K562 (cell line): ENCODE data around the gene CTF1. TPM values are rescaled to one million over a fixed set of nuclear protein-coding genes. Genes with fewer than 3 reads are reported as not detected.

Experiments
- ARNT ChIP-seq, 2 experiments: fragments of 450-650 bp; IDR thresholded peaks; 2 replicates each; pipeline ENCODE4 v1.6.1; 2016; ENCODE audit warnings: mild to moderate bottlenecking in 1 of 2
- CSDE1 ChIP-seq, 2 experiments: fragments of 450-650 bp; IDR thresholded peaks; 2 replicates each; pipeline ENCODE4 v1.6.1; 2016; ENCODE audit warnings: mild to moderate bottlenecking in 1 of 2
- ELF4 ChIP-seq: fragments of 450-650 bp; formaldehyde crosslinking; IDR thresholded peaks from 2 replicates; pipeline ENCODE4 v1.4.0; 2022; ENCODE audit warnings: missing genetic modification characterization
- HMG20B ChIP-seq: fragments of 250-450 bp; sonication (Bioruptor Pico); IDR thresholded peaks from 2 replicates; pipeline ENCODE4 v1.5.0; 2021; ENCODE audit warnings: mild to moderate bottlenecking
- KDM4B ChIP-seq, 2 experiments: fragments of 450-650 bp in 1 of 2; sonication (generic) in 1 of 2; IDR thresholded peaks; 2 replicates each; pipeline ENCODE4 v1.6.1; 2016 to 2017; ENCODE audit warnings: borderline replicate concordance in 2 of 2, antibody characterized with exemption in 1 of 2, low read depth in 1 of 2, mild to moderate bottlenecking in 1 of 2
- MAX ChIP-seq: sonication (generic); formaldehyde crosslinking; IDR thresholded peaks from 2 replicates; pipeline ENCODE4 v1.9.0; 2022; ENCODE audit warnings: mild to moderate bottlenecking, missing genetic modification reagents
- NEUROD1 ChIP-seq: fragments of 150-350 bp; IDR thresholded peaks from 2 replicates; pipeline ENCODE4 v1.6.1; 2014; ENCODE audit warnings: borderline replicate concordance, low read length, low read depth; ENCODE audit not compliant: partially characterized antibody
- NFIX ChIP-seq: fragments of 250-450 bp; sonication (Bioruptor Pico); IDR thresholded peaks from 2 replicates; pipeline ENCODE4 v1.4.0; 2020; ENCODE audit warnings: low read depth, mild to moderate bottlenecking, moderate library complexity
- POLR2B ChIP-seq: fragments of 450-650 bp; IDR thresholded peaks from 2 replicates; pipeline ENCODE4 v1.6.1; 2018; ENCODE audit warnings: low read depth; ENCODE audit not compliant: partially characterized antibody
- PRMT5 ChIP-seq: sonication (generic); formaldehyde crosslinking; IDR thresholded peaks from 2 replicates; pipeline ENCODE4 v1.5.0; 2020; ENCODE audit warnings: missing genetic modification reagents
- RUNX1 ChIP-seq: sonication (generic); IDR thresholded peaks from 2 replicates; pipeline ENCODE4 v1.6.1; 2016; ENCODE audit warnings: antibody characterized with exemption, low read depth
- SIRT6 ChIP-seq: IDR thresholded peaks from one replicate; pipeline ENCODE4 v1.6.1; 2012; ENCODE audit warnings: low read depth, mild to moderate bottlenecking, control low read depth, inconsistent platforms, low read length, moderate library complexity
- SMC3 ChIP-seq: conservative IDR thresholded peaks from 2 replicates; pipeline ENCODE4 v1.6.1; 2011; ENCODE audit warnings: low read depth, low read length, improper control_type of control experiment; ENCODE audit not compliant: insufficient read depth
- SNRNP70 ChIP-seq: fragments of 200-400 bp; formaldehyde crosslinking; optimal IDR thresholded peaks from 2 replicates; pipeline ENCODE3; 2017; ENCODE audit warnings: low read depth, low read length
- TRIM24 ChIP-seq, 2 experiments: fragments of 450-650 bp; IDR thresholded peaks; 2 replicates each; pipeline ENCODE4 v1.6.1; 2016
- U2AF2 ChIP-seq: fragments of 200-400 bp; formaldehyde crosslinking; optimal IDR thresholded peaks from 2 replicates; pipeline ENCODE3; 2017; ENCODE audit warnings: low read depth, mild to moderate bottlenecking, low read length
- XRCC5 ChIP-seq: fragments of 200-400 bp; formaldehyde crosslinking; IDR thresholded peaks from 2 replicates; pipeline ENCODE4 v1.6.1; 2017; ENCODE audit warnings: low read depth, mild to moderate bottlenecking, low read length
- ZFX ChIP-seq: sonication (generic); formaldehyde crosslinking; IDR thresholded peaks from 2 replicates; pipeline ENCODE4 v1.8.0; 2022; ENCODE audit warnings: mild to moderate bottlenecking, missing genetic modification reagents, moderate library complexity
- ZNF134 ChIP-seq: fragments of 250-450 bp; sonication (Bioruptor Pico); conservative IDR thresholded peaks from 2 replicates; pipeline ENCODE4 v1.4.0; 2020
- ZNF263 ChIP-seq: sonication (generic); formaldehyde crosslinking; IDR thresholded peaks from 2 replicates; pipeline ENCODE4 v1.8.0; 2022; ENCODE audit warnings: mild to moderate bottlenecking, missing genetic modification reagents, borderline replicate concordance
- ZNF609 ChIP-seq: sonication (generic); formaldehyde crosslinking; IDR thresholded peaks from 2 replicates; pipeline ENCODE4 v1.8.1; 2023; ENCODE audit warnings: missing genetic modification reagents, mild to moderate bottlenecking, borderline replicate concordance
- polyA plus RNA-seq, 8 experiments: library from polyadenylated mRNA; depleted of rRNA in 4 of 8; stranded (reverse) in 5 of 8; unstranded in 3 of 8; fragments of >200 nt; fragmentation: Nextera tagmentation in 2 of 8; fragmentation: Illumina TruSeq in 1 of 8; extraction: Ambion mirVana in 2 of 8; extraction: Trizol in 1 of 8; gene quantifications; 2 replicates each; pipeline versions ENCODE4 v1.2.1 to v1.2.3, GENCODE V29; 2011 to 2014; ENCODE audit warnings: inconsistent platforms in 1 of 8, missing spikeins in 1 of 8
- total RNA-seq, 7 experiments: library from RNA; depleted of rRNA in 6 of 7; stranded (reverse); fragments of >200 nt in 6 of 7; fragmentation: Illumina TruSeq in 2 of 7; extraction: Trizol in 2 of 7; gene quantifications; 2 replicates each; pipeline versions ENCODE4 v1.2.1 to v1.2.3, GENCODE V29; 2011 to 2021; ENCODE audit warnings: low replicate concordance in 1 of 7

CTF1 gene
- total and polyA plus RNA-seq, 9 of the 15 experiments (the other 6 are each of a cell fraction or from before 2014, with no cell fraction given), result 0.24 to 2.5 (median 0.44) TPM

- TF ChIP-seq ZNF609 (peak; percentile 96), RUNX1 (no peak), NFIX (CRISPR knock-in tag) (no peak), ZFX (CRISPR knock-in tag) (peak; percentile 92), ZNF263 (CRISPR knock-in tag) (peak; percentile 67), MAX (peak; percentile 100), PRMT5 (CRISPR knock-in tag) (no peak), SMC3 (peak; percentile 6; the same call in 1 of the 2 replicates), KDM4B (IDR thresholded peaks at IDR 0.05; ENCODE audit: borderline replicate concordance in 2 of 2, low read depth in 1 of 2) (0 out of 4 replicates have a peak, but pooled peaks of 1 of the 2 experiments have one; percentile 27), ELF4 (CRISPR knock-in tag) (0 out of 2 replicates have a peak, but pooled peaks have one; percentile 12), XRCC5 (no peak), CSDE1 (IDR thresholded peaks at IDR 0.05) (no peak; a peak in 1 of 4 replicates), U2AF2 (no peak), ARNT (IDR thresholded peaks at IDR 0.05) (no peak), HMG20B (no peak), ZNF134 (no peak), SIRT6 (no peak), POLR2B (peak; percentile 28), NEUROD1 (peak; percentile 21), TRIM24 (IDR thresholded peaks at IDR 0.05) (no peak), SNRNP70 (no peak)
Measured at GRCh38 chr16:30893744-30894539, 2.5 kb upstream of the CTF1 start, which contains the start of gene BCL7C (continued).
